ENCODE results near the gene AHDC1.

DNA sequence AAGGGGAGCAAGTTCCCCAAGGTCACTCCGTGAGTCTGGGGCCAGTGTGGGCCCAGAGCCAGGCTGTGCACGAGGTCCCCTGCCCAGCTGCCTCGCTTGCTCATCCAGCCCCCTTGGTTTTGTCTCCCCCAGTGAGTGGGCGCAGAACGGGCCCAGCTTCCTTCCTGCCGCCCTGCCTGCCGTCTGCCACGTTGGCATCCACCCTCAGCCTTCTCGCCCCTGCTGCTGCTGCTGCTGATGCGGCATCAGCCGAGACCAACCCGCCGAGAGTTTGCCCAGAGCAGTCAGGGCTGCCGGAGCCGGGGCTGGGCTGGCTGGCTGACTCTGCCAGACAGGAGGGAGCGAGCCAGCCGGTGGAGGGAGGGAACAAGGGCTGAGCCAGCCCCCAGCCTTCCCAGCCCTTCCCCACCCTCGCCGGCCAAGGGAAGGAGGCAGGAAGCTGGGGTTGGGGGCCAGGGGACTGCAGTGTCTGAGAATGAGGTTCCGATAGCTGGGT is 82.6 kb downstream of the AHDC1 start:
- TF ChIP-seq POLR2AphosphoS5 (IDR thresholded peaks at IDR 0.05): no peak
- TF ChIP-seq, protein P1, sequence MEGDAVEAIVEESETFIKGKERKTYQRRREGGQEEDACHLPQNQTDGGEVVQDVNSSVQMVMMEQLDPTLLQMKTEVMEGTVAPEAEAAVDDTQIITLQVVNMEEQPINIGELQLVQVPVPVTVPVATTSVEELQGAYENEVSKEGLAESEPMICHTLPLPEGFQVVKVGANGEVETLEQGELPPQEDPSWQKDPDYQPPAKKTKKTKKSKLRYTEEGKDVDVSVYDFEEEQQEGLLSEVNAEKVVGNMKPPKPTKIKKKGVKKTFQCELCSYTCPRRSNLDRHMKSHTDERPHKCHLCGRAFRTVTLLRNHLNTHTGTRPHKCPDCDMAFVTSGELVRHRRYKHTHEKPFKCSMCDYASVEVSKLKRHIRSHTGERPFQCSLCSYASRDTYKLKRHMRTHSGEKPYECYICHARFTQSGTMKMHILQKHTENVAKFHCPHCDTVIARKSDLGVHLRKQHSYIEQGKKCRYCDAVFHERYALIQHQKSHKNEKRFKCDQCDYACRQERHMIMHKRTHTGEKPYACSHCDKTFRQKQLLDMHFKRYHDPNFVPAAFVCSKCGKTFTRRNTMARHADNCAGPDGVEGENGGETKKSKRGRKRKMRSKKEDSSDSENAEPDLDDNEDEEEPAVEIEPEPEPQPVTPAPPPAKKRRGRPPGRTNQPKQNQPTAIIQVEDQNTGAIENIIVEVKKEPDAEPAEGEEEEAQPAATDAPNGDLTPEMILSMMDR (IDR thresholded peaks at IDR 0.05): no peak

Measured in esophagus muscularis mucosa (tissue), 3 donors.